Measurements from ENCODE around the gene FABP7.

The FABP7 gene

GRCh38 chr6:122798099-122798641, 18.7 kb downstream of the FABP7 start:
- DNase-seq (ENCODE audit: low read depth in 2 of 2) = no peak

- DNase-seq (ENCODE audit: low read depth in 2 of 2) = no peak
Observed at GRCh38 chr6:122799140-122799745, 19.7 kb downstream of the FABP7 start.

- DNase-seq (ENCODE audit: low read depth in 2 of 2) = no peak
Observed at GRCh38 chr6:122799916-122800686, 20.6 kb downstream of the FABP7 start.

GRCh38 chr6:122800906-122801305, 21.4 kb downstream of the FABP7 start:
- no peak for DNase-seq (ENCODE audit: low read depth in 2 of 2)

GRCh38 chr6:122801397-122801796, 21.9 kb downstream of the FABP7 start:
- no peak for DNase-seq (ENCODE audit: low read depth in 2 of 2)

GRCh38 chr6:122803171-122803661, 23.7 kb downstream of the FABP7 start:
- no peak for DNase-seq (ENCODE audit: low read depth in 2 of 2)

GRCh38 chr6:122804962-122805485, 25.5 kb downstream of the FABP7 start:
- no peak for DNase-seq (ENCODE audit: low read depth in 2 of 2)

GRCh38 chr6:122806291-122806690, 26.8 kb downstream of the FABP7 start:
- no peak for DNase-seq (ENCODE audit: low read depth in 2 of 2)

GRCh38 chr6:122808121-122808885, 28.8 kb downstream of the FABP7 start:
- DNase-seq (ENCODE audit: low read depth in 2 of 2) = no peak

- DNase-seq (ENCODE audit: low read depth in 2 of 2) = no peak
Observed at GRCh38 chr6:122809001-122809400, 29.5 kb downstream of the FABP7 start.

- DNase-seq (ENCODE audit: low read depth in 2 of 2) = no peak
Observed at GRCh38 chr6:122809691-122810090, 30.2 kb downstream of the FABP7 start.

- DNase-seq (ENCODE audit: low read depth in 2 of 2) = no peak
Observed at GRCh38 chr6:122810189-122810588, 30.7 kb downstream of the FABP7 start.

GRCh38 chr6:122817358-122817757, 37.8 kb downstream of the FABP7 start:
- DNase-seq (ENCODE audit: low read depth in 2 of 2) = no peak

GRCh38 chr6:122817766-122818165, 38.2 kb downstream of the FABP7 start:
- DNase-seq (ENCODE audit: low read depth in 2 of 2) = no peak

GRCh38 chr6:122818866-122819265, 39.4 kb downstream of the FABP7 start:
- DNase-seq (ENCODE audit: low read depth in 2 of 2) = no peak

- DNase-seq (ENCODE audit: low read depth in 2 of 2) = no peak
Observed at GRCh38 chr6:122821095-122821494, 41.6 kb downstream of the FABP7 start.

GRCh38 chr6:122825163-122825562, 45.6 kb downstream of the FABP7 start:
- DNase-seq (ENCODE audit: low read depth in 2 of 2) = no peak

GRCh38 chr6:122829456-122829855, 49.9 kb downstream of the FABP7 start:
- no peak for DNase-seq (ENCODE audit: low read depth in 2 of 2)

GRCh38 chr6:122831511-122831910, 52.0 kb downstream of the FABP7 start:
- DNase-seq (ENCODE audit: low read depth in 2 of 2) = no peak

GRCh38 chr6:122832459-122832858, 52.9 kb downstream of the FABP7 start:
- DNase-seq (ENCODE audit: low read depth in 2 of 2) = no peak

GRCh38 chr6:122833021-122833491, 53.5 kb downstream of the FABP7 start:
- no peak for DNase-seq (ENCODE audit: low read depth in 2 of 2)
